Fibroblast of lung (primary cell): Measurements from ENCODE around the gene INF2. TPM values are rescaled to one million over a fixed set of nuclear protein-coding genes. Genes with fewer than 3 reads are reported as not detected.

Experiments
- DNase-seq, 2 donors: peaks; one replicate each; pipeline versions ENCODE4 v3.0.0 to v3.0.0-alpha.2; 2010; ENCODE audit warnings: low read depth in 2 of 2
- H2AFZ ChIP-seq: 2 replicates; pipeline ENCODE4 v1.5.1; 2012; ENCODE audit warnings: low read length, control low read depth, inconsistent platforms
- H3K27ac ChIP-seq: 2 replicates; pipeline ENCODE4 v1.5.1; 2011; ENCODE audit warnings: low read length, control low read depth; ENCODE audit not compliant: insufficient read depth
- H3K27me3 ChIP-seq: 2 replicates; pipeline ENCODE4 v1.5.1; 2011; ENCODE audit warnings: mild to moderate bottlenecking, low read length; ENCODE audit not compliant: control insufficient read depth, insufficient read depth
- H3K36me3 ChIP-seq: 2 replicates; pipeline ENCODE4 v1.5.1; 2011; ENCODE audit warnings: low read length; ENCODE audit not compliant: control insufficient read depth, insufficient read depth
- H3K4me1 ChIP-seq: 2 replicates; pipeline ENCODE4 v1.5.1; 2011; ENCODE audit warnings: low read length; ENCODE audit not compliant: control insufficient read depth, insufficient read depth; ENCODE audit errors: extremely low read depth
- H3K4me2 ChIP-seq: 2 replicates; pipeline ENCODE4 v1.5.1; 2011; ENCODE audit warnings: low read length, control low read depth; ENCODE audit not compliant: insufficient read depth; ENCODE audit errors: extremely low read depth
- H3K4me3 ChIP-seq, 4 experiments: fragments of 200-600 bp in 1 of 4; sonication (generic) in 1 of 4; replicated peaks in 1 of 4; 2 replicates each; pipeline ENCODE4 v1.5.1; 2011 to 2016; ENCODE audit warnings: low read length in 4 of 4, low read depth in 3 of 4, mild to moderate bottlenecking in 3 of 4, control low read depth in 2 of 4, inconsistent platforms in 1 of 4, mixed read lengths in 1 of 4; ENCODE audit not compliant: insufficient read depth in 1 of 4; ENCODE audit errors: control extremely low read depth in 1 of 4
- H3K79me2 ChIP-seq: 2 replicates; pipeline ENCODE4 v1.5.1; 2012; ENCODE audit warnings: mild to moderate bottlenecking, low read length, inconsistent platforms; ENCODE audit not compliant: control insufficient read depth, insufficient read depth
- H3K9ac ChIP-seq: 2 replicates; pipeline ENCODE4 v1.5.1; 2011; ENCODE audit warnings: mild to moderate bottlenecking, low read length, control low read depth; ENCODE audit not compliant: insufficient read depth
- H3K9me3 ChIP-seq: 2 replicates; pipeline ENCODE4 v1.5.1; 2012; ENCODE audit warnings: low read depth, low read length; ENCODE audit not compliant: control insufficient read depth, insufficient read depth
- H4K20me1 ChIP-seq: 2 replicates; pipeline ENCODE4 v1.5.1; 2011; ENCODE audit warnings: low read length; ENCODE audit not compliant: control insufficient read depth, insufficient read depth; ENCODE audit errors: extremely low read depth
- EZH2 ChIP-seq: IDR thresholded peaks from 2 replicates; pipeline ENCODE4 v1.5.1; 2012; ENCODE audit warnings: low read length, control low read depth, mild to moderate bottlenecking; ENCODE audit errors: missing control alignments
- polyA plus RNA-seq, 2 donors: library from polyadenylated mRNA; depleted of rRNA in 1 of 2; stranded (reverse) in 1 of 2; unstranded in 1 of 2; fragments of >200 nt; gene quantifications; 2 replicates each; pipeline ENCODE4 v1.2.1, GENCODE V29; 2011 to 2012; ENCODE audit warnings: missing spikeins in 1 of 2
- total RNA-seq: library from RNA; depleted of rRNA; stranded (reverse); fragments of >200 nt; gene quantifications from 2 replicates; pipeline ENCODE4 v1.2.1, GENCODE V29; 2014
- TF ChIP-seq, protein P1 (sequence below), 2 donors: IDR thresholded peaks in 1 of 2; conservative IDR thresholded peaks in 1 of 2; 1 replicate in 1 of 2; 2 replicates in 1 of 2; pipeline ENCODE4 v1.5.1; 2011 to 2012; ENCODE audit warnings: low read length in 2 of 2, control low read depth in 1 of 2, inconsistent platforms in 1 of 2, low read depth in 1 of 2, mild to moderate bottlenecking in 1 of 2

The INF2 gene
- total and polyA plus RNA-seq, 2 donors (not counting 1 experiment from before 2014, with no cell fraction given): 19.8 to 50.9 TPM

- Histone ChIP-seq H2AFZ (no peak overlapping the region), H3K4me1 (peaks cover 22% of the 10 kb centered on the region), H3K9ac (no peak overlapping the region), H3K4me3 (no peak overlapping the region), H3K27me3 (no peaks in the 10 kb centered on the region), H4K20me1 (no peaks in the 10 kb centered on the region), H3K79me2 (peaks cover 60% of the 10 kb centered on the region), H3K4me2 (no peak overlapping the region), H3K27ac (no peak overlapping the region), H3K9me3 (no peaks in the 10 kb centered on the region), H3K36me3 (peaks cover 49% of the 10 kb centered on the region)
- TF ChIP-seq EZH2: no peak
- TF ChIP-seq, protein P1, sequence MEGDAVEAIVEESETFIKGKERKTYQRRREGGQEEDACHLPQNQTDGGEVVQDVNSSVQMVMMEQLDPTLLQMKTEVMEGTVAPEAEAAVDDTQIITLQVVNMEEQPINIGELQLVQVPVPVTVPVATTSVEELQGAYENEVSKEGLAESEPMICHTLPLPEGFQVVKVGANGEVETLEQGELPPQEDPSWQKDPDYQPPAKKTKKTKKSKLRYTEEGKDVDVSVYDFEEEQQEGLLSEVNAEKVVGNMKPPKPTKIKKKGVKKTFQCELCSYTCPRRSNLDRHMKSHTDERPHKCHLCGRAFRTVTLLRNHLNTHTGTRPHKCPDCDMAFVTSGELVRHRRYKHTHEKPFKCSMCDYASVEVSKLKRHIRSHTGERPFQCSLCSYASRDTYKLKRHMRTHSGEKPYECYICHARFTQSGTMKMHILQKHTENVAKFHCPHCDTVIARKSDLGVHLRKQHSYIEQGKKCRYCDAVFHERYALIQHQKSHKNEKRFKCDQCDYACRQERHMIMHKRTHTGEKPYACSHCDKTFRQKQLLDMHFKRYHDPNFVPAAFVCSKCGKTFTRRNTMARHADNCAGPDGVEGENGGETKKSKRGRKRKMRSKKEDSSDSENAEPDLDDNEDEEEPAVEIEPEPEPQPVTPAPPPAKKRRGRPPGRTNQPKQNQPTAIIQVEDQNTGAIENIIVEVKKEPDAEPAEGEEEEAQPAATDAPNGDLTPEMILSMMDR (conservative IDR thresholded peaks at IDR 0.05 in 1 of 2, IDR thresholded peaks at IDR 0.05 in 1 of 2; ENCODE audit: low read depth in 1 of 2, low read length in 2 of 2): no peak
- DNase-seq: no peak
These were observed 11.4 kb downstream of the INF2 start for GRCh38 chr14:104700747-104701217.

DNA sequence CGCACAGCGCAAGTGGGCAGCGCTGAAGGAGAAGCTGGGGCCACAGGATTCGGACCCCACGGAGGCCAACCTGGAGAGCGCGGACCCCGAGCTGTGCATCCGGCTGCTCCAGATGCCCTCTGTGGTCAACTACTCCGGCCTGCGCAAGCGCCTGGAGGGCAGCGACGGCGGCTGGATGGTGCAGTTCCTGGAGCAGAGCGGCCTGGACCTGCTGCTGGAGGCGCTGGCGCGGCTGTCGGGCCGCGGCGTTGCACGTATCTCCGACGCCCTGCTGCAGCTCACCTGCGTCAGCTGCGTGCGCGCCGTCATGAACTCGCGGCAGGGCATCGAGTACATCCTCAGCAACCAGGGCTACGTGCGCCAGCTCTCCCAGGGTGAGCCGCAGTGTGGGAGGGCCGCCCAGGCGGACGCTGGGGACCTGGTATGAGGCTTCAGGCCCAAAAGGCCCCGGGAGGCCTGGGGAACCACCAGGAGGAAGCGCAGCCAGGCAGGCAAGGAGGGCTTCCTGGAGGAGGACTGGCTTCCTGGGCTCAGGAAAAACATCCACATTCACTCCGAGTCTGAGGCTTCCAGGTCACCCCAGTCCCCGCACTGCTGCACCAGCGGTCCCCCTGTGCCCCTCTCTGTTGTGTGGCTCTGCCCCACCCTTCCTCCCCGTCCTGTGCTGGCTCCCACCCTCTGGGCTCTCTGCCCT lies 12.1 kb downstream of the INF2 start:
- TF ChIP-seq, protein P1 (conservative IDR thresholded peaks at IDR 0.05 in 1 of 2, IDR thresholded peaks at IDR 0.05 in 1 of 2; ENCODE audit: low read depth in 1 of 2, low read length in 2 of 2): no peak
- TF ChIP-seq EZH2: no peak
- Histone ChIP-seq H3K4me2 (no peak overlapping the region), H3K27me3 (no peaks in the 10 kb centered on the region), H3K4me3 (no peak overlapping the region), H3K27ac (no peak overlapping the region), H3K79me2 (peaks cover 52% of the 10 kb centered on the region), H2AFZ (no peak overlapping the region), H3K9me3 (no peaks in the 10 kb centered on the region), H3K4me1 (peaks cover 22% of the 10 kb centered on the region), H4K20me1 (no peaks in the 10 kb centered on the region), H3K36me3 (peaks cover 50% of the 10 kb centered on the region), H3K9ac (no peak overlapping the region)
- no peak for DNase-seq

DNA sequence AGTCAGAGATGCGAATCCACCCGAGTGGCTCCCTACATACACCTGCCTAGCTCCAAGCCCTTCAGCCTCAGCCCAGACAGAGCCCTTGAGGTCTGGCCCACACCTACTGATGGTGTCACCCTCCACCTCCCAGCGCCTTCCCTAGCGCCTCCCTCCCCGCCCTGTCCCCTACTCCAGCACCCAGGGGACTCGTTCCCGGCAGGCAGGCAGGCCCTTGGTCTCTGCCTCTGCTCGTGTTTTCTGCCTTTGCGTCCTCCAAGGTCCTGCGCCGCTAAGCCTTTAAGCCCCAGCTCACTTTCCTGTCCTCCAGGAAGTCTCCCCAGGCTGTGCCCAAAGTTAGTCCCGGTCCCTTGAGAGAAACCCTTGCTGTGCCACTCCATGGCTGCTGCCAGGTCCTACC lies 12.7 kb downstream of the INF2 start:
- no peak overlapping the region for H3K4me2 ChIP-seq
- no peaks in the 10 kb centered on the region for H3K27me3 ChIP-seq
- peaks cover 19% of the 10 kb centered on the region for H3K4me1 ChIP-seq
- no peak overlapping the region for H3K27ac ChIP-seq
- TF ChIP-seq EZH2: no peak
- TF ChIP-seq, protein P1 (conservative IDR thresholded peaks at IDR 0.05 in 1 of 2, IDR thresholded peaks at IDR 0.05 in 1 of 2; ENCODE audit: low read depth in 1 of 2, low read length in 2 of 2): no peak
- no peak overlapping the region for H3K9ac ChIP-seq
- H3K9me3 ChIP-seq: no peaks in the 10 kb centered on the region
- peaks cover 47% of the 10 kb centered on the region for H3K79me2 ChIP-seq
- H4K20me1 ChIP-seq: no peaks in the 10 kb centered on the region
- no peak overlapping the region for H2AFZ ChIP-seq
- peaks cover 45% of the 10 kb centered on the region for H3K36me3 ChIP-seq
- no peak overlapping the region for H3K4me3 ChIP-seq
- no peak for DNase-seq
